SK-N-SH treated with all-trans-retinoic acid at 6 μM for 48 hours (cell line): ENCODE data around the gene BARHL2.
A peak's percentile ranks its signal among the peaks of the same experiment; 100 is the strongest.

Experiments used
- ATAC-seq: fragments of 200-7000 bp; cut with Tn5 transposase; 3 replicates; pipeline ENCODE4 v1.9.1; 2020; ENCODE audit warnings: mild to moderate bottlenecking, moderate library complexity
- ARNTL ChIP-seq: fragments of 450-650 bp; formaldehyde crosslinking; IDR thresholded peaks from 2 replicates; pipeline ENCODE4 v1.5.0; 2020; ENCODE audit warnings: low read depth, mild to moderate bottlenecking, moderate library complexity, borderline replicate concordance
- BACH2 ChIP-seq: fragments of 250-450 bp; sonication (Bioruptor Pico); IDR thresholded peaks from 2 replicates; pipeline ENCODE4 v1.9.0; 2021; ENCODE audit warnings: mild to moderate bottlenecking, borderline replicate concordance
- CSDC2 ChIP-seq: fragments of 250-450 bp; sonication (Bioruptor Pico); IDR thresholded peaks from 2 replicates; pipeline ENCODE4 v1.5.0; 2020; ENCODE audit warnings: mild to moderate bottlenecking, moderate library complexity
- ESRRG ChIP-seq: fragments of 250-450 bp; sonication (Bioruptor Pico); IDR thresholded peaks from 2 replicates; pipeline ENCODE4 v1.6.1; 2021; ENCODE audit warnings: mild to moderate bottlenecking
- GLIS3 ChIP-seq: fragments of 250-450 bp; sonication (Bioruptor Pico); IDR thresholded peaks from 2 replicates; pipeline ENCODE4 v1.5.0; 2020; ENCODE audit warnings: mild to moderate bottlenecking, moderate library complexity
- OSR1 ChIP-seq: fragments of 250-450 bp; sonication (Bioruptor Pico); IDR thresholded peaks from 2 replicates; pipeline ENCODE4 v1.8.0; 2022; ENCODE audit warnings: moderate library complexity, mild to moderate bottlenecking, inconsistent platforms
- PPARA ChIP-seq: fragments of 250-450 bp; sonication (Bioruptor Pico); IDR thresholded peaks from 2 replicates; pipeline ENCODE4 v1.5.0; 2020; ENCODE audit warnings: mild to moderate bottlenecking, borderline replicate concordance
- RARB ChIP-seq: fragments of 250-450 bp; sonication (Bioruptor Pico); IDR thresholded peaks from 2 replicates; pipeline ENCODE4 v1.8.0; 2021; ENCODE audit warnings: mild to moderate bottlenecking, moderate library complexity
- SNAI2 ChIP-seq: fragments of 250-450 bp; sonication (Bioruptor Pico); IDR thresholded peaks from 2 replicates; pipeline ENCODE4 v1.5.0; 2020; ENCODE audit warnings: mild to moderate bottlenecking, moderate library complexity
- TOX ChIP-seq: fragments of 250-450 bp; sonication (Bioruptor Pico); IDR thresholded peaks from 2 replicates; pipeline ENCODE4 v1.8.0; 2021; ENCODE audit warnings: mild to moderate bottlenecking, moderate library complexity, borderline replicate concordance
- ZC3H10 ChIP-seq: fragments of 250-450 bp; sonication (Bioruptor Pico); IDR thresholded peaks from 2 replicates; pipeline ENCODE4 v1.5.1; 2021; ENCODE audit warnings: mild to moderate bottlenecking, moderate library complexity
- ZFP3 ChIP-seq: fragments of 250-450 bp; sonication (Bioruptor Pico); IDR thresholded peaks from 2 replicates; pipeline ENCODE4 v1.5.0; 2020; ENCODE audit warnings: mild to moderate bottlenecking, moderate library complexity
- ZFP30 ChIP-seq: fragments of 450-650 bp; formaldehyde crosslinking; IDR thresholded peaks from 2 replicates; pipeline ENCODE4 v1.5.0; 2022; ENCODE audit warnings: mild to moderate bottlenecking, moderate library complexity
- ZNF70 ChIP-seq: fragments of 450-650 bp; formaldehyde crosslinking; IDR thresholded peaks from 2 replicates; pipeline ENCODE4 v1.5.0; 2020; ENCODE audit warnings: mild to moderate bottlenecking, moderate library complexity
- ZNF8 ChIP-seq: fragments of 450-650 bp; formaldehyde crosslinking; IDR thresholded peaks from 2 replicates; pipeline ENCODE4 v1.5.0; 2020; ENCODE audit warnings: mild to moderate bottlenecking, moderate library complexity
- TF ChIP-seq, protein P1 (sequence below): fragments of 250-450 bp; sonication (Bioruptor Pico); IDR thresholded peaks from 2 replicates; pipeline ENCODE4 v1.8.0; 2020; ENCODE audit warnings: mild to moderate bottlenecking, moderate library complexity, borderline replicate concordance
- TF ChIP-seq, protein P2 (sequence below): fragments of 250-450 bp; sonication (Bioruptor Pico); IDR thresholded peaks from 2 replicates; pipeline ENCODE4 v1.5.1; 2021; ENCODE audit warnings: mild to moderate bottlenecking, moderate library complexity
- TF ChIP-seq, protein P3 (sequence below): fragments of 250-450 bp; sonication (Bioruptor Pico); IDR thresholded peaks from 2 replicates; pipeline ENCODE4 v1.5.1; 2020; ENCODE audit warnings: low read depth, mild to moderate bottlenecking, moderate library complexity
- TF ChIP-seq, protein P4 (sequence below): fragments of 250-450 bp; sonication (Bioruptor Pico); IDR thresholded peaks from 2 replicates; pipeline ENCODE4 v1.8.0; 2021; ENCODE audit warnings: low read depth, mild to moderate bottlenecking, moderate library complexity, borderline replicate concordance
- TF ChIP-seq, protein P5 (sequence below): fragments of 250-450 bp; sonication (Bioruptor Pico); IDR thresholded peaks from 2 replicates; pipeline ENCODE4 v1.5.0; 2020; ENCODE audit warnings: mild to moderate bottlenecking, moderate library complexity

BARHL2 gene

DNA sequence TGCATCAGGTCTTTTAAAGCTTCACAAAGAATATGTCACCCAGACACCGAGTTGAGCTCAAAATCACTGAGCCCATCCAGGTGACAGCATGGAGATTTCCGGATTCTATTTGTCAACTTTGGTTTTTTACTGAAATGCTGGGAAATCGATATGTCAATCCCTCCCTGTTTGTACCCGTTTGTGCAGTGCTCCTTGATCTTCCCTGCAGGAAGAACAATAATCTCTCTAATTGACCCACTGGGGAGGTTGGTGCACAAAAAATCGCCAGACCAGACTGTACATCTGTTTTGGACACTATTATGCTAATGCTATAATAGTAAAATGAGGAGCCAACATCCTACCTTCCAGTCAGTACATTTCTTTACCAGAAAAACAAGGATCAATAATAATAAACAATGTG, 1.8 kb downstream of the BARHL2 start:
- TF ChIP-seq, protein P1, sequence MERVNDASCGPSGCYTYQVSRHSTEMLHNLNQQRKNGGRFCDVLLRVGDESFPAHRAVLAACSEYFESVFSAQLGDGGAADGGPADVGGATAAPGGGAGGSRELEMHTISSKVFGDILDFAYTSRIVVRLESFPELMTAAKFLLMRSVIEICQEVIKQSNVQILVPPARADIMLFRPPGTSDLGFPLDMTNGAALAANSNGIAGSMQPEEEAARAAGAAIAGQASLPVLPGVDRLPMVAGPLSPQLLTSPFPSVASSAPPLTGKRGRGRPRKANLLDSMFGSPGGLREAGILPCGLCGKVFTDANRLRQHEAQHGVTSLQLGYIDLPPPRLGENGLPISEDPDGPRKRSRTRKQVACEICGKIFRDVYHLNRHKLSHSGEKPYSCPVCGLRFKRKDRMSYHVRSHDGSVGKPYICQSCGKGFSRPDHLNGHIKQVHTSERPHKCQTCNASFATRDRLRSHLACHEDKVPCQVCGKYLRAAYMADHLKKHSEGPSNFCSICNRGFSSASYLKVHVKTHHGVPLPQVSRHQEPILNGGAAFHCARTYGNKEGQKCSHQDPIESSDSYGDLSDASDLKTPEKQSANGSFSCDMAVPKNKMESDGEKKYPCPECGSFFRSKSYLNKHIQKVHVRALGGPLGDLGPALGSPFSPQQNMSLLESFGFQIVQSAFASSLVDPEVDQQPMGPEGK (CRISPR knock-in tag), result no peak
- TF ChIP-seq, protein P2, sequence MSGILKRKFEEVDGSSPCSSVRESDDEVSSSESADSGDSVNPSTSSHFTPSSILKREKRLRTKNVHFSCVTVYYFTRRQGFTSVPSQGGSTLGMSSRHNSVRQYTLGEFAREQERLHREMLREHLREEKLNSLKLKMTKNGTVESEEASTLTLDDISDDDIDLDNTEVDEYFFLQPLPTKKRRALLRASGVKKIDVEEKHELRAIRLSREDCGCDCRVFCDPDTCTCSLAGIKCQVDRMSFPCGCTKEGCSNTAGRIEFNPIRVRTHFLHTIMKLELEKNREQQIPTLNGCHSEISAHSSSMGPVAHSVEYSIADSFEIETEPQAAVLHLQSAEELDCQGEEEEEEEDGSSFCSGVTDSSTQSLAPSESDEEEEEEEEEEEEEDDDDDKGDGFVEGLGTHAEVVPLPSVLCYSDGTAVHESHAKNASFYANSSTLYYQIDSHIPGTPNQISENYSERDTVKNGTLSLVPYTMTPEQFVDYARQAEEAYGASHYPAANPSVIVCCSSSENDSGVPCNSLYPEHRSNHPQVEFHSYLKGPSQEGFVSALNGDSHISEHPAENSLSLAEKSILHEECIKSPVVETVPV (CRISPR knock-in tag), result no peak
- TF ChIP-seq CSDC2 (CRISPR knock-in tag) (no peak), ZFP30 (CRISPR knock-in tag) (no peak)
- no peak for ATAC-seq

DNA sequence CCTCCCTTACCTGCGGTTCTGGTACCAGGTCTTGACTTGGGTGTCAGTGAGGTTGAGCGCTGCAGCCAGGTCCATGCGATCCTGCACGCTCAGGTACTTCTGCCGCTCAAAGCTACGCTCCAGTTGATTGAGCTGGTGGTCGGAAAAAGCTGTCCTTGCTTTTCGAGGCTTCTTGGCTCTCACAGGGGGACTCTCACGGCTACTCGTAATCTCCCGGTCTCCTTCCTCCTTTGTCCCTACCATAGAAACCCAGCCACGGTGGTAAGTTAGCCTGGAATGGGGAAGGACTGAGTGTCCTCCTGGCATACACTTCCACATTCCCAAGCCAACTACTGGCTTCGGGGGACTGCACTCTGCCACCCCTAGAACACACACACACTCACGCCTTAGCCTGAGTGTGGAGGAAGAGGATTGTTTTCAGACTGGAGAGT, 2.6 kb downstream of the BARHL2 start:
- no peak for TF ChIP-seq OSR1
- TF ChIP-seq CSDC2 (CRISPR knock-in tag), result no peak
- TF ChIP-seq, protein P3, sequence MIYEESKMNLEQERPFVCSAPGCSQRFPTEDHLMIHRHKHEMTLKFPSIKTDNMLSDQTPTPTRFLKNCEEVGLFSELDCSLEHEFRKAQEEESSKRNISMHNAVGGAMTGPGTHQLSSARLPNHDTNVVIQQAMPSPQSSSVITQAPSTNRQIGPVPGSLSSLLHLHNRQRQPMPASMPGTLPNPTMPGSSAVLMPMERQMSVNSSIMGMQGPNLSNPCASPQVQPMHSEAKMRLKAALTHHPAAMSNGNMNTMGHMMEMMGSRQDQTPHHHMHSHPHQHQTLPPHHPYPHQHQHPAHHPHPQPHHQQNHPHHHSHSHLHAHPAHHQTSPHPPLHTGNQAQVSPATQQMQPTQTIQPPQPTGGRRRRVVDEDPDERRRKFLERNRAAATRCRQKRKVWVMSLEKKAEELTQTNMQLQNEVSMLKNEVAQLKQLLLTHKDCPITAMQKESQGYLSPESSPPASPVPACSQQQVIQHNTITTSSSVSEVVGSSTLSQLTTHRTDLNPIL, result no peak
- no peak for TF ChIP-seq ZNF8 (CRISPR knock-in tag)
- no peak for TF ChIP-seq ARNTL (CRISPR knock-in tag)
- no peak for TF ChIP-seq SNAI2 (CRISPR knock-in tag)
- no peak for ATAC-seq

DNA sequence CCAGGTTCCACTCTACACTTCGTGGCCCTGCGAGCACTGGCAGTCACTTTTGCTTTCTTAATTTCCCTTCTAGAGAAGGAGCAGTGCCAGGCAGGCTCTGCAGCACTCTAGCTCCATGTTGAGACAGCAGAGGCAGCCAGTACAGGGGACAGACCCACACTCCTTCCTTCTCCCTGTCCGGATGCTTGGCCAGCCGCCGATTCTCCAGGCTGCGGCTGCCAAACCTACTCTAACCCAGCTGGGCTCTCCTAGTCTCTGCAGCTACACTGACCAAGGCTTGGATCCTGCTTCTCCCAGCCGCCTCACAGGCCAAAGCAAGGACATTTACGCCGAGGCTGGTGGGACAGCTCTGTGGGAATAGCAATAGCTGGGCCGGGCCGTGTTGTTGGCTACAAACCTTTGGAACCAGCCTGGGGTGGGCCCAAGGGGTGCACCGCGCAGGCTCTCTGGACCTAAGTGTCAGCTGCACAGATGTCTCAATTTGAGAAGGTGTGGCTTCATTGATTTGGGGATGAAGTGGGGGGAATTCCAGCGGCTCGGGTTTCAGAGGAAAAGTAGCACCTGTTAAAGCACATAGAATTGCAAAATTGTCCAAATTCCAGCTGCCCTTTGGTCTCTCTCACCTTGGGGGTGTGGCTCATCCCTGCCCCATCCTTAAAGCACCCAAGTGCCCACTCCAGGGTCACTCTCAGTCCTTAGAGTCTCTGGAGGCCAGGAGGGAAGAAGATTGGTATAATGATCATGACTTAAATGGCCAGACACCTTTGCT, 3.2 kb downstream of the BARHL2 start:
- ATAC-seq, result peak; percentile 22
- TF ChIP-seq, protein P1 (CRISPR knock-in tag), result no peak
- TF ChIP-seq, all 23 proteins: peak for 0

DNA sequence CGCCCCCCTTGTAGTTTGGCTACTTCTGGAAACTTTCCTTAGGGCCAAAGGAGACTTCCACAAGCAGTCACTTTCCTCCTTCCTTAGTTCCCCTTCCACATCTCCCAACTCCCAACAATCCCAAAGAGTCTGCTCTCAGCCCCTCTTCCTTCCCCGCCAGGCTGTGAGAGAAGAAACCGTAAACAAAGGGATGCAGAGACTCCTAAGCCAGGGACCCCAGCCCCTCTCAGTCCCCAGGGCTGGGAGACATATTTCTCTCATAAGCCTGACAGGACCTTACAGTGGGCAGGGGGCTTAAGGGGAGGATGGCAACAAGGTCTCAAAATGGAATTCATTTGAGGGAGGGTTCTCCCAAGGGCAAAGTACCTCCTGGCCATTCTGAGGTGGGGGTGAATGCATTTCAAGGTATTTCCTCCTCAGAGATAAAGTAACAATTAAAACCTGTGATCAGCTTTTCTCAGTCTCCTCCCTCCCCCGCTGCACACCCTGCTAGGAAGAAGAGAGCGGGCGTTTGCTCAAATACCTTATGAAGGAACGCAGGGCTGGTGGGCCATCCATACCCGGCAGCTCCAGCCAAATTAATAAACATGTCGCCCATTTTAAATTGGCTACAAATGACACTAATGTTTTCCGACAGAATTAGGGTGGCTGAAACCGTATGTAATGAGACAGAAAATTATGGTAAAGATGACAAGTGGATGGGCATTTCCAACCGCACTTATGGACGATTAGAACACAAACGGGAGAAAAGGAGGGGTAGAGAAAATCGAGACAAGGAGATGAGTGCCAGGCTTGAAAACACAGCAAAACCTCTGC, 4.0 kb downstream of the BARHL2 start:
- ATAC-seq, result no peak
- no peak for TF ChIP-seq BACH2 (CRISPR knock-in tag)
- no peak for TF ChIP-seq ZFP30 (CRISPR knock-in tag)
- TF ChIP-seq GLIS3 (CRISPR knock-in tag), result no peak
- TF ChIP-seq, protein P2 (CRISPR knock-in tag), result no peak
- TF ChIP-seq, protein P4, sequence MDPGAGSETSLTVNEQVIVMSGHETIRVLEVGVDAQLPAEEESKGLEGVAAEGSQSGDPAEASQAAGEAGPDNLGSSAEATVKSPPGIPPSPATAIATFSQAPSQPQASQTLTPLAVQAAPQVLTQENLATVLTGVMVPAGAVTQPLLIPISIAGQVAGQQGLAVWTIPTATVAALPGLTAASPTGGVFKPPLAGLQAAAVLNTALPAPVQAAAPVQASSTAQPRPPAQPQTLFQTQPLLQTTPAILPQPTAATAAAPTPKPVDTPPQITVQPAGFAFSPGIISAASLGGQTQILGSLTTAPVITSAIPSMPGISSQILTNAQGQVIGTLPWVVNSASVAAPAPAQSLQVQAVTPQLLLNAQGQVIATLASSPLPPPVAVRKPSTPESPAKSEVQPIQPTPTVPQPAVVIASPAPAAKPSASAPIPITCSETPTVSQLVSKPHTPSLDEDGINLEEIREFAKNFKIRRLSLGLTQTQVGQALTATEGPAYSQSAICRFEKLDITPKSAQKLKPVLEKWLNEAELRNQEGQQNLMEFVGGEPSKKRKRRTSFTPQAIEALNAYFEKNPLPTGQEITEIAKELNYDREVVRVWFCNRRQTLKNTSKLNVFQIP (CRISPR knock-in tag), result no peak
- TF ChIP-seq PPARA (CRISPR knock-in tag), result no peak
- no peak for TF ChIP-seq ZNF70 (CRISPR knock-in tag)
- TF ChIP-seq, protein P5, sequence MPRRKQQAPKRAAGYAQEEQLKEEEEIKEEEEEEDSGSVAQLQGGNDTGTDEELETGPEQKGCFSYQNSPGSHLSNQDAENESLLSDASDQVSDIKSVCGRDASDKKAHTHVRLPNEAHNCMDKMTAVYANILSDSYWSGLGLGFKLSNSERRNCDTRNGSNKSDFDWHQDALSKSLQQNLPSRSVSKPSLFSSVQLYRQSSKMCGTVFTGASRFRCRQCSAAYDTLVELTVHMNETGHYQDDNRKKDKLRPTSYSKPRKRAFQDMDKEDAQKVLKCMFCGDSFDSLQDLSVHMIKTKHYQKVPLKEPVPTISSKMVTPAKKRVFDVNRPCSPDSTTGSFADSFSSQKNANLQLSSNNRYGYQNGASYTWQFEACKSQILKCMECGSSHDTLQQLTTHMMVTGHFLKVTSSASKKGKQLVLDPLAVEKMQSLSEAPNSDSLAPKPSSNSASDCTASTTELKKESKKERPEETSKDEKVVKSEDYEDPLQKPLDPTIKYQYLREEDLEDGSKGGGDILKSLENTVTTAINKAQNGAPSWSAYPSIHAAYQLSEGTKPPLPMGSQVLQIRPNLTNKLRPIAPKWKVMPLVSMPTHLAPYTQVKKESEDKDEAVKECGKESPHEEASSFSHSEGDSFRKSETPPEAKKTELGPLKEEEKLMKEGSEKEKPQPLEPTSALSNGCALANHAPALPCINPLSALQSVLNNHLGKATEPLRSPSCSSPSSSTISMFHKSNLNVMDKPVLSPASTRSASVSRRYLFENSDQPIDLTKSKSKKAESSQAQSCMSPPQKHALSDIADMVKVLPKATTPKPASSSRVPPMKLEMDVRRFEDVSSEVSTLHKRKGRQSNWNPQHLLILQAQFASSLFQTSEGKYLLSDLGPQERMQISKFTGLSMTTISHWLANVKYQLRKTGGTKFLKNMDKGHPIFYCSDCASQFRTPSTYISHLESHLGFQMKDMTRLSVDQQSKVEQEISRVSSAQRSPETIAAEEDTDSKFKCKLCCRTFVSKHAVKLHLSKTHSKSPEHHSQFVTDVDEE (CRISPR knock-in tag), result no peak
- TF ChIP-seq ZC3H10, result no peak
- no peak for TF ChIP-seq ZFP3 (CRISPR knock-in tag)
- TF ChIP-seq, protein P3, result no peak
- no peak for TF ChIP-seq ESRRG (CRISPR knock-in tag)
- no peak for TF ChIP-seq TOX
- no peak for TF ChIP-seq RARB
